HG03060 (cell line): ENCODE data around the gene CRYAA.
"Not testable (repeated sequence)": the region's sequence is repeated elsewhere in the genome, so short reads cannot be mapped to it uniquely, and the experiment has no call there.

Source experiments
- ATAC-seq: cut with Tn5 transposase; IDR thresholded peaks from one replicate; pipeline ENCODE4 v1.9.1; 2021; ENCODE audit warnings: low read depth, moderate number of reproducible peaks; ENCODE audit not compliant: unreplicated experiment

Gene CRYAA

GRCh38 chr21:43176621-43177020, 7.8 kb downstream of the CRYAA start:
- ATAC-seq: not testable (repeated sequence)

GRCh38 chr21:43177043-43177906, 8.5 kb downstream of the CRYAA start:
- ATAC-seq: not testable (repeated sequence)

GRCh38 chr21:43178175-43178826, 9.5 kb downstream of the CRYAA start:
- ATAC-seq: not testable (repeated sequence)

- ATAC-seq: not testable (repeated sequence)
These were observed 12.2 kb downstream of the CRYAA start for GRCh38 chr21:43181033-43181432.

- not testable (repeated sequence) for ATAC-seq
These were observed 18.5 kb downstream of the CRYAA start for GRCh38 chr21:43187268-43187667.

- ATAC-seq: no peak
These were observed 18.9 kb downstream of the CRYAA start for GRCh38 chr21:43187715-43188114.

- ATAC-seq: no peak
These were observed 19.4 kb downstream of the CRYAA start for GRCh38 chr21:43188181-43188580.

GRCh38 chr21:43188592-43189210, 19.9 kb downstream of the CRYAA start:
- no peak for ATAC-seq

- no peak for ATAC-seq
These were observed 21.1 kb downstream of the CRYAA start for GRCh38 chr21:43189936-43190335.

- ATAC-seq: no peak
These were observed 21.7 kb downstream of the CRYAA start for GRCh38 chr21:43190544-43190943.

- no peak for ATAC-seq
These were observed 22.1 kb downstream of the CRYAA start for GRCh38 chr21:43190951-43191350.

- no peak for ATAC-seq
These were observed 22.7 kb downstream of the CRYAA start for GRCh38 chr21:43191521-43191920.

GRCh38 chr21:43191971-43192370, 23.2 kb downstream of the CRYAA start:
- no peak for ATAC-seq

- no peak for ATAC-seq
These were observed 23.8 kb downstream of the CRYAA start for GRCh38 chr21:43192501-43193081.

- ATAC-seq: no peak
These were observed 24.4 kb downstream of the CRYAA start for GRCh38 chr21:43193088-43193650.

- no peak for ATAC-seq
These were observed 25.0 kb downstream of the CRYAA start for GRCh38 chr21:43193651-43194302.

GRCh38 chr21:43194303-43195120, 25.7 kb downstream of the CRYAA start:
- ATAC-seq: no peak

- ATAC-seq: no peak
These were observed 26.6 kb downstream of the CRYAA start for GRCh38 chr21:43195121-43196021.
